ENCODE measurements around the gene ARPP21.

DNA sequence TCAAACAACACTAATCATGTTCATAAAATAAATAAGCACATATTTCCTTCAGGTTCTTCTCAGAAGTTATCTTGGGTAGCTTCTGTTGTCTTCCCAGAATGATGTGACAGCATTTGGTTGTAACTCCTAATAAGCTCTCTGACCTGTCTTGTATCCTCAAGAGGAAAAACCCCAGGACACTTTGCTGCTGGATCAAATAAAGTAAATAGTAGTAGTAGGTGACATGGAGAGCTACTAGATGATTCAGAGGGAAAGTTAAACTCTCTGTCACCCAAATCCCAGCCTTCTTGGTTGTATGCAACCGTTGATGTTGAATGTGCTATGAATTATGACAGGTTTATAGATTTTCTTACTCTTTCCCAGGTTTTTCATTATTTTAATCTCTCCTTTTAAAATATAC is 143.0 kb downstream of the ARPP21 start:
- TF ChIP-seq, protein P1, sequence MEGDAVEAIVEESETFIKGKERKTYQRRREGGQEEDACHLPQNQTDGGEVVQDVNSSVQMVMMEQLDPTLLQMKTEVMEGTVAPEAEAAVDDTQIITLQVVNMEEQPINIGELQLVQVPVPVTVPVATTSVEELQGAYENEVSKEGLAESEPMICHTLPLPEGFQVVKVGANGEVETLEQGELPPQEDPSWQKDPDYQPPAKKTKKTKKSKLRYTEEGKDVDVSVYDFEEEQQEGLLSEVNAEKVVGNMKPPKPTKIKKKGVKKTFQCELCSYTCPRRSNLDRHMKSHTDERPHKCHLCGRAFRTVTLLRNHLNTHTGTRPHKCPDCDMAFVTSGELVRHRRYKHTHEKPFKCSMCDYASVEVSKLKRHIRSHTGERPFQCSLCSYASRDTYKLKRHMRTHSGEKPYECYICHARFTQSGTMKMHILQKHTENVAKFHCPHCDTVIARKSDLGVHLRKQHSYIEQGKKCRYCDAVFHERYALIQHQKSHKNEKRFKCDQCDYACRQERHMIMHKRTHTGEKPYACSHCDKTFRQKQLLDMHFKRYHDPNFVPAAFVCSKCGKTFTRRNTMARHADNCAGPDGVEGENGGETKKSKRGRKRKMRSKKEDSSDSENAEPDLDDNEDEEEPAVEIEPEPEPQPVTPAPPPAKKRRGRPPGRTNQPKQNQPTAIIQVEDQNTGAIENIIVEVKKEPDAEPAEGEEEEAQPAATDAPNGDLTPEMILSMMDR (tag by site-specific recombination; IDR thresholded peaks at IDR 0.05), result no peak
- TF ChIP-seq ZNF510 (tag by site-specific recombination; IDR thresholded peaks at IDR 0.05; ENCODE audit: insufficient replicate concordance), result no peak
